Measurements from ENCODE around the gene CISTR. TPM values are rescaled to one million over a fixed set of nuclear protein-coding genes. Genes with fewer than 3 reads are reported as not detected.
A peak's percentile ranks its signal among the peaks of the same experiment; 100 is the strongest.

The CISTR gene
- total and polyA plus RNA-seq, 2 donors (not counting 1 experiment from before 2014, with no cell fraction given) = not detected

DNA sequence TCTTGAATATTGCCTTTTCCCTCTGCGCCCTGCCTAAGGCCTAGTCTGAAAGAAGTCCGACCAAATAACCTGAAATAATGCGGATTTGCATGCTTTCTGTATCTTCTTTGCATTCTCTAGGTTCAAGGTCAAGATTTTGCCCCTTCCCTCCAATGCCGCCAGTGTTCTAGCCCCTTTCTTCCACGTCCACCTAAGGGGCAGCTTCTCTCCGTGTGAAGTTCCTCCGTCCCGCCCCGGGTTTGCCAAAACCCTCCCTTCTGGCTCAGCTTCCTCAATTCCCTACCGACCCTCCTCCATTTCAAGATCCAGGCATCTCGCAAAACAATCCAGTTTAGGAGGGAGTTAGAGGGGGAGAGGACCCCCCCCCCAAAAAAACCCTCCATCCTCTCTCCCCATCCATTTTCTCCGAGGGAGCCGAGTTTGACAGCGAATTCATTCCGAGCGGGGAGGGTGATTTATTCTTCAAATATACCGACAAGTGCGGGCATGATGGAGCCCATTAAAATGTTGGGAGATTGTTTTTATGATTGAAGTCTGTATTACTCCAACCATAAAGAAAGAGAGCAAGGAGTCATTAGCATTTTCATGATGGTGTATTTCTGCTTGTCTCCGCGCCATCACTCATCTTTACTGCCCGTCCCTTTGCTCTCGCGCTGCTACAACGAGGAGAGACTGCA, 55.0 kb downstream of the CISTR start:
- no peak for TF ChIP-seq EZH2 (IDR thresholded peaks at IDR 0.05; ENCODE audit: borderline replicate concordance, insufficient read depth, low read depth, low read length, poor library complexity, severe bottlenecking)
- TF ChIP-seq, protein P1, sequence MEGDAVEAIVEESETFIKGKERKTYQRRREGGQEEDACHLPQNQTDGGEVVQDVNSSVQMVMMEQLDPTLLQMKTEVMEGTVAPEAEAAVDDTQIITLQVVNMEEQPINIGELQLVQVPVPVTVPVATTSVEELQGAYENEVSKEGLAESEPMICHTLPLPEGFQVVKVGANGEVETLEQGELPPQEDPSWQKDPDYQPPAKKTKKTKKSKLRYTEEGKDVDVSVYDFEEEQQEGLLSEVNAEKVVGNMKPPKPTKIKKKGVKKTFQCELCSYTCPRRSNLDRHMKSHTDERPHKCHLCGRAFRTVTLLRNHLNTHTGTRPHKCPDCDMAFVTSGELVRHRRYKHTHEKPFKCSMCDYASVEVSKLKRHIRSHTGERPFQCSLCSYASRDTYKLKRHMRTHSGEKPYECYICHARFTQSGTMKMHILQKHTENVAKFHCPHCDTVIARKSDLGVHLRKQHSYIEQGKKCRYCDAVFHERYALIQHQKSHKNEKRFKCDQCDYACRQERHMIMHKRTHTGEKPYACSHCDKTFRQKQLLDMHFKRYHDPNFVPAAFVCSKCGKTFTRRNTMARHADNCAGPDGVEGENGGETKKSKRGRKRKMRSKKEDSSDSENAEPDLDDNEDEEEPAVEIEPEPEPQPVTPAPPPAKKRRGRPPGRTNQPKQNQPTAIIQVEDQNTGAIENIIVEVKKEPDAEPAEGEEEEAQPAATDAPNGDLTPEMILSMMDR (IDR thresholded peaks at IDR 0.05) = no peak
- Mint-ChIP-seq H3K27ac (no peak overlapping the region), H3K27me3 (peaks cover 78% of the 10 kb centered on the region), H3K4me1 (peaks cover 30% of the 10 kb centered on the region), H3K9me3 (ENCODE audit: insufficient read depth) (no peaks in the 10 kb centered on the region), H3K4me3 (peak overlapping the region; percentile 77)
- Histone ChIP-seq H3K4me3 (ENCODE audit: control extremely low read depth in 1 of 5, extremely low read depth in 1 of 5, insufficient read depth in 1 of 5, low read depth in 2 of 5, low read length in 4 of 5) (peak overlapping the region in 1 of 5 experiments; percentile 32), H3K79me2 (ENCODE audit: control insufficient read depth, insufficient read depth, low read length) (no peaks in the 10 kb centered on the region), H3K9ac (ENCODE audit: low read length) (no peak overlapping the region), H2AFZ (ENCODE audit: insufficient read depth, low read depth, low read length, poor library complexity, severe bottlenecking) (peak overlapping the region; percentile 47), H3K27ac (ENCODE audit: low read length in 2 of 2) (no peak overlapping the region), H3K4me2 (replicated peaks; ENCODE audit: low read depth, low read length, poor library complexity, severe bottlenecking) (peak overlapping the region; percentile 87), H3K36me3 (replicated peaks in 1 of 2; ENCODE audit: control extremely low read depth in 1 of 2, control insufficient read depth in 1 of 2, extremely low read depth in 1 of 2, insufficient read depth in 2 of 2, low read length in 1 of 2) (no peaks in the 10 kb centered on the region), H3K9me3 (ENCODE audit: control extremely low read depth in 1 of 3, control insufficient read depth in 2 of 3, insufficient read depth in 1 of 3, low read length in 2 of 3) (peaks cover 0 to 5% (median 0%) of the 10 kb centered on the region in 3 donors), H3K27me3 (replicated peaks in 1 of 4; ENCODE audit: control extremely low read depth in 1 of 4, control insufficient read depth in 3 of 4, insufficient read depth in 4 of 4, low read length in 3 of 4) (peaks cover 3 to 83% (median 71%) of the 10 kb centered on the region in 4 experiments), H4K20me1 (ENCODE audit: control insufficient read depth, insufficient read depth, low read length, poor library complexity, severe bottlenecking) (no peaks in the 10 kb centered on the region), H3K4me1 (ENCODE audit: control insufficient read depth in 2 of 2, insufficient read depth in 2 of 2, low read length in 2 of 2) (peaks cover 29 to 38% of the 10 kb centered on the region in 2 donors)
- POLR2A ChIA-PET = no interaction called here
- CTCF ChIA-PET = interaction anchor here (9.0 kb wide), 1 partner anchor 48 kb away, joined by 143 read pairs; no protein-coding TSS in a partner anchor
- ATAC-seq (ENCODE audit: low read depth) (no peak), DNase-seq (peak; percentile 15)
- intact Hi-C loops (cut with micrococcal nuclease) = loop anchor here (2.0 kb wide), 1 partner anchor 30 kb away; the partner anchor contains the start of gene CALCOCO1
- WGBS (ENCODE audit: insufficient coverage) = 9% methylated on average over 4 of the region's 24 CpGs

Other genes with a start within 250 kb of the CISTR start
- not detected in 2 replicates for gene NPFF, start 244.5 kb downstream of the CISTR start, total RNA-seq
- gene NPFF, start 244.5 kb downstream of the CISTR start, polyA plus RNA-seq = 0.34 TPM in 1 of 2 replicates, not detected in the other
- gene ATF7, start 125.6 kb downstream of the CISTR start, total RNA-seq = 42.2 and 42.9 TPM in 2 replicates
- 15.6 and 15.7 TPM in 2 replicates for gene ATF7, start 125.6 kb downstream of the CISTR start, polyA plus RNA-seq
- 205 and 212 TPM in 2 replicates for gene ATP5MC2, start 75.9 kb downstream of the CISTR start, total RNA-seq
- 276 and 435 TPM in 2 replicates for gene ATP5MC2, start 75.9 kb downstream of the CISTR start, polyA plus RNA-seq
- gene CALCOCO1, start 24.5 kb downstream of the CISTR start, total RNA-seq = 171 and 179 TPM in 2 replicates
- 163 and 169 TPM in 2 replicates for gene CALCOCO1, start 24.5 kb downstream of the CISTR start, polyA plus RNA-seq
- gene HOXC13, start 186.9 kb upstream of the CISTR start, total RNA-seq = not detected in 2 replicates
- gene HOXC13, start 186.9 kb upstream of the CISTR start, polyA plus RNA-seq = not detected in 2 replicates
- not detected in 2 replicates for gene HOXC12, start 202.9 kb upstream of the CISTR start, total RNA-seq
- gene HOXC12, start 202.9 kb upstream of the CISTR start, polyA plus RNA-seq = not detected in 2 replicates
- gene HOXC11, start 221.1 kb upstream of the CISTR start, total RNA-seq = not detected in 2 replicates
- gene HOXC11, start 221.1 kb upstream of the CISTR start, polyA plus RNA-seq = not detected in 2 replicates
- not detected in 2 replicates for gene HOTAIR, start 223.0 kb upstream of the CISTR start, total RNA-seq
- not detected in 2 replicates for gene HOTAIR, start 223.0 kb upstream of the CISTR start, polyA plus RNA-seq
- gene HOXC10, start 233.2 kb upstream of the CISTR start, total RNA-seq = not detected in 2 replicates
- gene HOXC10, start 233.2 kb upstream of the CISTR start, polyA plus RNA-seq = not detected in 2 replicates
- gene HOXC9, start 248.2 kb upstream of the CISTR start, total RNA-seq = not detected in 2 replicates
- gene HOXC9, start 248.2 kb upstream of the CISTR start, polyA plus RNA-seq = not detected in 2 replicates

Data from B cell (primary cell).